Measurements from ENCODE around the gene ZIM2. TPM values are rescaled to one million over a fixed set of nuclear protein-coding genes. Genes with fewer than 3 reads are reported as not detected.

The ZIM2 gene
- total and polyA plus RNA-seq, 9 of the 15 experiments (the other 6 are each of a cell fraction or from before 2014, with no cell fraction given): not detected

- TF ChIP-seq ZNF707 (CRISPR knock-in tag; conservative IDR thresholded peaks at IDR 0.05): no peak
- no peak for TF ChIP-seq KLF13 (tag; IDR thresholded peaks at IDR 0.05; ENCODE audit: borderline replicate concordance, low read depth)
- no peak for TF ChIP-seq RBM17 (IDR thresholded peaks at IDR 0.05; ENCODE audit: borderline replicate concordance, low read depth, low read length)
- TF ChIP-seq KLF10 (CRISPR knock-in tag; IDR thresholded peaks at IDR 0.05): no peak
- TF ChIP-seq NR2F6 (CRISPR knock-in tag; IDR thresholded peaks at IDR 0.05): no peak
- TF ChIP-seq JUND (IDR thresholded peaks at IDR 0.05; ENCODE audit: borderline replicate concordance, low read depth, low read length): no peak
- TF ChIP-seq JUND (tag; IDR thresholded peaks at IDR 0.05; ENCODE audit: borderline replicate concordance, low read depth, low read length): no peak
Observed at GRCh38 chr19:56751078-56751489, 89.4 kb downstream of the ZIM2 start (continued).

- no peaks in the 10 kb centered on the region for H3K36me3 ChIP-seq (ENCODE audit: control insufficient read depth, insufficient read depth, low read length)
- H3K9me3 ChIP-seq (replicated peaks; ENCODE audit: control insufficient read depth, insufficient read depth, low read depth, low read length): no peaks in the 10 kb centered on the region
- no peak overlapping the region for H3K4me3 ChIP-seq
- WGBS (ENCODE audit: insufficient coverage, low coverage, missing lambda C conversion rate): under 1% methylated on average over 11 of the region's 11 CpGs
- FAIRE-seq: no peak
- no peaks in the 10 kb centered on the region for H3K9me1 ChIP-seq (ENCODE audit: control insufficient read depth, insufficient read depth, low read length)
- in situ Hi-C loops (cut with MboI) (no loop called here), intact Hi-C loops (cut with micrococcal nuclease) (no loop called here)
- no peaks in the 10 kb centered on the region for H3K27me3 ChIP-seq (ENCODE audit: control insufficient read depth in 2 of 2, insufficient read depth in 2 of 2, low read length in 2 of 2)
- BruUV-seq (replicated peaks): no TSS peak
- H2AFZ ChIP-seq (ENCODE audit: low read depth, low read length): no peak overlapping the region
- no peaks in the 10 kb centered on the region for H3K79me2 ChIP-seq (ENCODE audit: control insufficient read depth, insufficient read depth, low read length)
- POLR2A ChIA-PET: no interaction called here
- DNase-seq (ENCODE audit: extremely low read depth in 1 of 4, low spot score in 3 of 4): no peak
- H3K4me2 ChIP-seq (ENCODE audit: insufficient read depth, low read length): no peak overlapping the region
- no peak for ATAC-seq
- CTCF ChIA-PET (ENCODE audit: low intra/inter-chr PET ratio): no interaction called here
- H3K27ac ChIP-seq (ENCODE audit: extremely low read depth, low read depth, low read length): no peak overlapping the region
- no peaks in the 10 kb centered on the region for H3K4me1 ChIP-seq (replicated peaks in 1 of 2; ENCODE audit: control insufficient read depth in 2 of 2, insufficient read depth in 2 of 2, low read length in 2 of 2)
- H3K9ac ChIP-seq (ENCODE audit: insufficient read depth in 1 of 2, low read depth in 2 of 2, low read length in 2 of 2): no peak overlapping the region
- H4K20me1 ChIP-seq (replicated peaks; ENCODE audit: control insufficient read depth, insufficient read depth, low read length): no peaks in the 10 kb centered on the region
- no peak for TF ChIP-seq RBM25 (IDR thresholded peaks at IDR 0.05; ENCODE audit: low read depth, low read length, severe bottlenecking)
- TF ChIP-seq ILF3 (IDR thresholded peaks at IDR 0.05; ENCODE audit: borderline replicate concordance): no peak
- no peak for TF ChIP-seq ZNF609 (CRISPR knock-in tag; IDR thresholded peaks at IDR 0.05; ENCODE audit: borderline replicate concordance)
- no peak for TF ChIP-seq ZNF77 (CRISPR knock-in tag; IDR thresholded peaks at IDR 0.05)
- no peak for TF ChIP-seq HNRNPUL1 (IDR thresholded peaks at IDR 0.05; ENCODE audit: low read length)
- TF ChIP-seq ZNF41 (CRISPR knock-in tag; conservative IDR thresholded peaks at IDR 0.05): no peak
- TF ChIP-seq SIN3A (IDR thresholded peaks at IDR 0.05; ENCODE audit: borderline replicate concordance in 2 of 2, control insufficient read depth in 1 of 2, low read depth in 2 of 2, low read length in 2 of 2): no peak
- no peak for TF ChIP-seq JUNB (CRISPR knock-in tag; conservative IDR thresholded peaks at IDR 0.05)
- no peak for TF ChIP-seq ZNF280B (CRISPR knock-in tag; IDR thresholded peaks at IDR 0.05)
- no peak for TF ChIP-seq KLF16 (IDR thresholded peaks at IDR 0.05)
- no peak for TF ChIP-seq CHCHD3 (CRISPR knock-in tag; IDR thresholded peaks at IDR 0.05)
Observed at GRCh38 chr19:56750658-56751057, 89.9 kb downstream of the ZIM2 start.
